IMR-90 (cell line): ENCODE data around the gene ADRA2A. TPM values are rescaled to one million over a fixed set of nuclear protein-coding genes. Genes with fewer than 3 reads are reported as not detected.

ENCODE experiments used
- ATAC-seq: fragments of 200-7000 bp; cut with Tn5 transposase; 2 replicates; pipeline ENCODE4 v1.9.1; 2020; ENCODE audit warnings: low read depth, mild to moderate bottlenecking, moderate library complexity
- BruUV-seq: library from RNA; stranded (reverse); fragments of 400-500 nt; replicated peaks from 2 replicates; lab custom pipeline; 2021; lab: Mats Ljungman, UMichigan
- CTCF ChIA-PET: fragments of 300-600 bp; formaldehyde crosslinking; extraction: SDS; loops from one replicate; lab custom pipeline; 2021; ENCODE audit warnings: antibody characterized with exemption; lab: Yijun Ruan, JAX
- POLR2A ChIA-PET: fragments of 300-600 bp; sonication (Branson Sonifier 250); formaldehyde crosslinking; loops from one replicate; lab custom pipeline; 2022; ENCODE audit warnings: antibody characterized with exemption; ENCODE audit not compliant: unreplicated experiment; lab: Charles Lee
- DNase-seq: peaks from one replicate; pipeline ENCODE4 v3.0.0; 2013
- H2AFZ ChIP-seq: replicated peaks from 2 replicates; pipeline ENCODE3; 2013; ENCODE audit warnings: low read length, mild to moderate bottlenecking; ENCODE audit not compliant: poor library complexity
- H2AK5ac ChIP-seq: 2 replicates; pipeline ENCODE4 v1.6.1; 2013; ENCODE audit warnings: low read depth, low read length, inconsistent platforms
- H2AK9ac ChIP-seq: replicated peaks from 2 replicates; pipeline ENCODE3; 2013; ENCODE audit warnings: mild to moderate bottlenecking, low read depth, low read length, moderate library complexity; ENCODE audit not compliant: poor library complexity
- H2BK120ac ChIP-seq: 2 replicates; pipeline ENCODE4 v1.6.1; 2013; ENCODE audit warnings: low read depth, low read length, inconsistent platforms
- H2BK15ac ChIP-seq: 3 replicates; pipeline ENCODE4 v1.6.1; 2013; ENCODE audit warnings: low read depth, low read length, inconsistent platforms
- H2BK20ac ChIP-seq: 2 replicates; pipeline ENCODE4 v1.6.1; 2013; ENCODE audit warnings: low read depth, mild to moderate bottlenecking, inconsistent platforms, low read length, moderate library complexity
- H2BK5ac ChIP-seq: 2 replicates; pipeline ENCODE4 v1.6.1; 2013; ENCODE audit warnings: mild to moderate bottlenecking, low read depth, low read length, inconsistent platforms; ENCODE audit not compliant: poor library complexity, severe bottlenecking
- H3K14ac ChIP-seq: replicated peaks from 2 replicates; pipeline ENCODE4 v1.6.1; 2013; ENCODE audit warnings: low read depth, low read length, inconsistent platforms
- H3K18ac ChIP-seq: 2 replicates; pipeline ENCODE4 v1.6.1; 2013; ENCODE audit warnings: low read depth, low read length, control low read depth
- H3K23ac ChIP-seq: 2 replicates; pipeline ENCODE4 v1.6.1; 2013; ENCODE audit warnings: low read depth, low read length, inconsistent platforms
- H3K27ac ChIP-seq: 2 replicates; pipeline ENCODE4 v1.5.1; 2013; ENCODE audit warnings: mild to moderate bottlenecking, control low read depth, low read length; ENCODE audit not compliant: insufficient read depth
- H3K27me3 ChIP-seq: 2 replicates; pipeline ENCODE4 v1.6.1; 2013; ENCODE audit warnings: low read length; ENCODE audit not compliant: control insufficient read depth, insufficient read depth
- H3K36me3 ChIP-seq: 2 replicates; pipeline ENCODE4 v1.6.1; 2013; ENCODE audit warnings: low read length, mixed read lengths; ENCODE audit not compliant: control insufficient read depth, insufficient read depth
- H3K4ac ChIP-seq: 2 replicates; pipeline ENCODE4 v1.6.1; 2013; ENCODE audit warnings: low read depth, low read length, inconsistent platforms
- H3K4me1 ChIP-seq: 2 replicates; pipeline ENCODE4 v1.6.1; 2013; ENCODE audit warnings: low read length, mixed read lengths; ENCODE audit not compliant: control insufficient read depth, insufficient read depth
- H3K4me2 ChIP-seq: 2 replicates; pipeline ENCODE4 v1.6.1; 2013; ENCODE audit warnings: low read depth, mild to moderate bottlenecking, control low read depth, low read length, moderate library complexity
- H3K4me3 ChIP-seq: 2 replicates; pipeline ENCODE4 v1.5.1; 2013; ENCODE audit warnings: low read depth, mild to moderate bottlenecking, control low read depth, low read length, moderate library complexity; ENCODE audit not compliant: insufficient read depth
- H3K56ac ChIP-seq: 2 replicates; pipeline ENCODE4 v1.6.1; 2013; ENCODE audit warnings: low read length, inconsistent platforms; ENCODE audit not compliant: insufficient read depth; ENCODE audit errors: extremely low read depth
- H3K79me1 ChIP-seq, 2 experiments: 2 replicates each; pipeline ENCODE4 v1.6.1; 2013; ENCODE audit warnings: low read length in 2 of 2, inconsistent platforms in 1 of 2, low read depth in 1 of 2
- H3K9ac ChIP-seq: 2 replicates; pipeline ENCODE4 v1.6.1; 2013; ENCODE audit warnings: low read depth, low read length, control low read depth
- H3K9me1 ChIP-seq: 2 replicates; pipeline ENCODE4 v1.6.1; 2013; ENCODE audit warnings: low read length, inconsistent platforms; ENCODE audit not compliant: insufficient read depth
- H3K9me3 ChIP-seq: 2 replicates; pipeline ENCODE4 v1.6.1; 2013; ENCODE audit warnings: low read length; ENCODE audit not compliant: control insufficient read depth, insufficient read depth
- H4K20me1 ChIP-seq: 2 replicates; pipeline ENCODE4 v1.6.1; 2013; ENCODE audit warnings: low read length, inconsistent platforms; ENCODE audit not compliant: insufficient read depth
- H4K5ac ChIP-seq: 2 replicates; pipeline ENCODE4 v1.6.1; 2013; ENCODE audit warnings: mild to moderate bottlenecking, low read depth, low read length, control low read depth
- H4K8ac ChIP-seq, 2 experiments: 2 replicates each; pipeline ENCODE4 v1.6.1; 2013; ENCODE audit warnings: low read depth in 2 of 2, low read length in 2 of 2, control low read depth in 1 of 2, inconsistent platforms in 1 of 2
- H4K91ac ChIP-seq: 2 replicates; pipeline ENCODE4 v1.6.1; 2013; ENCODE audit warnings: low read depth, low read length, inconsistent platforms; ENCODE audit not compliant: insufficient read depth
- CHD1 ChIP-seq: IDR thresholded peaks from 2 replicates; pipeline ENCODE4 v1.6.1; 2012; ENCODE audit warnings: low read depth, low read length, improper control_type of control experiment
- FOS ChIP-seq: fragments of 150-350 bp; IDR thresholded peaks from 2 replicates; pipeline ENCODE4 v1.6.1; 2016; ENCODE audit warnings: low read depth, low read length
- MAFK ChIP-seq: IDR thresholded peaks from 2 replicates; pipeline ENCODE4 v1.6.1; 2012; ENCODE audit warnings: low read depth, low read length, improper control_type of control experiment
- NFE2L2 ChIP-seq: fragments of 150-350 bp; IDR thresholded peaks from 2 replicates; pipeline ENCODE4 v1.6.1; 2016; ENCODE audit warnings: low read depth, mild to moderate bottlenecking, low read length
- POLR2A ChIP-seq: IDR thresholded peaks from 2 replicates; pipeline ENCODE4 v1.6.1; 2012; ENCODE audit warnings: mild to moderate bottlenecking, low read depth, low read length
- RAD21 ChIP-seq: IDR thresholded peaks from 2 replicates; pipeline ENCODE4 v1.6.1; 2012; ENCODE audit warnings: low read length, improper control_type of control experiment
- RCOR1 ChIP-seq: IDR thresholded peaks from 2 replicates; pipeline ENCODE4 v1.6.1; 2012; ENCODE audit warnings: mild to moderate bottlenecking, low read length, improper control_type of control experiment; ENCODE audit not compliant: insufficient replicate concordance
- RFX5 ChIP-seq: IDR thresholded peaks from 2 replicates; pipeline ENCODE4 v1.8.0; 2012; ENCODE audit warnings: low read depth, mild to moderate bottlenecking, low read length, moderate library complexity
- SMC3 ChIP-seq: fragments of 150-350 bp; IDR thresholded peaks from 2 replicates; pipeline ENCODE4 v1.6.1; 2016; ENCODE audit warnings: low read depth, mild to moderate bottlenecking, antibody characterized with exemption, low read length, moderate library complexity
- WGBS, 2 experiments: methylation state at CpG; one replicate each; pipeline versions ENCODE4 v1.1.5 to v1.1.7; 2013; ENCODE audit warnings: missing lambda C conversion rate in 2 of 2; ENCODE audit not compliant: insufficient read length in 1 of 2; ENCODE audit errors: extremely low coverage in 2 of 2; 5-methylcytosine and 5-hydroxymethylcytosine counted together
- dilution Hi-C: fragments of 300-500 bp; cut with HindIII; formaldehyde crosslinking; loops from one replicate; pipeline ENCODE4 v1.14.3; 2018; ENCODE audit warnings: low sequenced_read_pairs; ENCODE audit not compliant: unreplicated experiment
- in situ Hi-C: fragments of 300-500 bp; cut with MboI; formaldehyde crosslinking; loops from 3 replicates; pipeline ENCODE4 v1.14.3; 2019; ENCODE audit warnings: low sequenced_read_pairs, inconsistent platforms, mixed read lengths
- intact Hi-C: fragments of 100-400 bp; cut with micrococcal nuclease; formaldehyde crosslinking; loops from 2 replicates; pipeline ENCODE4 v1.10.0; 2022
- polyA plus RNA-seq, 3 experiments: library from polyadenylated mRNA; depleted of rRNA; stranded (reverse); fragments of >200 nt; gene quantifications; 2 replicates each; pipeline ENCODE4 v1.2.3, GENCODE V29; 2012; ENCODE audit warnings: low replicate concordance in 1 of 3
- total RNA-seq: library from RNA; depleted of rRNA; stranded (reverse); fragments of >200 nt; gene quantifications from 2 replicates; pipeline ENCODE4 v1.2.3, GENCODE V29; 2012
- TF ChIP-seq, protein P1 (sequence below): fragments of 150-350 bp; IDR thresholded peaks from 2 replicates; pipeline ENCODE4 v1.6.1; 2016; ENCODE audit warnings: low read depth, mild to moderate bottlenecking, low read length, moderate library complexity, borderline replicate concordance
- TF ChIP-seq, protein P2 (sequence below): fragments of 150-350 bp; IDR thresholded peaks from 2 replicates; pipeline ENCODE4 v1.6.1; 2017; ENCODE audit warnings: mild to moderate bottlenecking, antibody characterized with exemption, low read length, low read depth
- TF ChIP-seq, protein P3 (sequence below): conservative IDR thresholded peaks from 2 replicates; pipeline ENCODE4 v1.5.1; 2012; ENCODE audit warnings: mild to moderate bottlenecking, low read depth, low read length, improper control_type of control experiment

ADRA2A gene
- total and polyA plus RNA-seq, 2 of the 4 experiments (the other 2 are of a cell fraction) = not detected

DNA sequence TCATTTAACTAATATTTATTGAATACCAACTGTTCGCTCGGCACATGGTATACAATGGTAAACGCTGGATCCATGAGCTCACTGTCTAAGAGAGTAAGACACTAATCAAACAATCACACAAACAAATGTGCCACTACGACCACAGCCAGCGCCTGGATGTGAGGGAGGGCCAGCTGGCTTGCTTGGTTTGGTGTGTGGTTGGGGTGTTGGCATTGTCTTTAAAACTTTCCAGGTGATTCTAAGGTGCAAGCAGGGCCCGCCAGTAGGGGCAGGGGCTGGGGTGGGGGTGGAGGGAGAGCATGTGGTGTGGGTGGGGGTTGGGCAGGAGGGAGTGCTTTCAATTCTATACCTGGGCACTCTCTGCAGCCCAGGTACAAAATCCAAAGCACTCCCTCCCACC, 31.6 kb downstream of the ADRA2A start:
- Histone ChIP-seq H3K4me1 (no peaks in the 10 kb centered on the region), H3K23ac (no peak overlapping the region), H2BK15ac (no peak overlapping the region), H3K9ac (no peak overlapping the region), H3K9me1 (no peaks in the 10 kb centered on the region), H4K5ac (no peak overlapping the region), H2AFZ (no peak overlapping the region), H3K4ac (no peak overlapping the region), H2BK5ac (no peak overlapping the region), H3K18ac (no peak overlapping the region), H3K9me3 (no peaks in the 10 kb centered on the region), H3K4me2 (no peak overlapping the region), H2BK20ac (no peak overlapping the region), H4K91ac (no peak overlapping the region), H3K14ac (no peak overlapping the region), H4K8ac (no peak overlapping the region), H2BK120ac (no peak overlapping the region), H4K20me1 (no peaks in the 10 kb centered on the region), H3K4me3 (no peak overlapping the region), H3K56ac (no peak overlapping the region), H2AK9ac (no peak overlapping the region), H3K27me3 (no peaks in the 10 kb centered on the region), H2AK5ac (no peak overlapping the region), H3K27ac (no peak overlapping the region), H3K79me1 (no peaks in the 10 kb centered on the region), H3K36me3 (no peaks in the 10 kb centered on the region)
- ATAC-seq = no peak
- BruUV-seq = no TSS peak
- TF ChIP-seq POLR2A (no peak), SMC3 (no peak), NFE2L2 (no peak), RCOR1 (no peak), MAFK (no peak), FOS (no peak), RFX5 (no peak), RAD21 (no peak), CHD1 (no peak)
- TF ChIP-seq, protein P1, sequence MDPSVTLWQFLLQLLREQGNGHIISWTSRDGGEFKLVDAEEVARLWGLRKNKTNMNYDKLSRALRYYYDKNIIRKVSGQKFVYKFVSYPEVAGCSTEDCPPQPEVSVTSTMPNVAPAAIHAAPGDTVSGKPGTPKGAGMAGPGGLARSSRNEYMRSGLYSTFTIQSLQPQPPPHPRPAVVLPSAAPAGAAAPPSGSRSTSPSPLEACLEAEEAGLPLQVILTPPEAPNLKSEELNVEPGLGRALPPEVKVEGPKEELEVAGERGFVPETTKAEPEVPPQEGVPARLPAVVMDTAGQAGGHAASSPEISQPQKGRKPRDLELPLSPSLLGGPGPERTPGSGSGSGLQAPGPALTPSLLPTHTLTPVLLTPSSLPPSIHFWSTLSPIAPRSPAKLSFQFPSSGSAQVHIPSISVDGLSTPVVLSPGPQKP = no peak
- TF ChIP-seq, protein P2, sequence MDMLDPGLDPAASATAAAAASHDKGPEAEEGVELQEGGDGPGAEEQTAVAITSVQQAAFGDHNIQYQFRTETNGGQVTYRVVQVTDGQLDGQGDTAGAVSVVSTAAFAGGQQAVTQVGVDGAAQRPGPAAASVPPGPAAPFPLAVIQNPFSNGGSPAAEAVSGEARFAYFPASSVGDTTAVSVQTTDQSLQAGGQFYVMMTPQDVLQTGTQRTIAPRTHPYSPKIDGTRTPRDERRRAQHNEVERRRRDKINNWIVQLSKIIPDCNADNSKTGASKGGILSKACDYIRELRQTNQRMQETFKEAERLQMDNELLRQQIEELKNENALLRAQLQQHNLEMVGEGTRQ = no peak
- TF ChIP-seq, protein P3, sequence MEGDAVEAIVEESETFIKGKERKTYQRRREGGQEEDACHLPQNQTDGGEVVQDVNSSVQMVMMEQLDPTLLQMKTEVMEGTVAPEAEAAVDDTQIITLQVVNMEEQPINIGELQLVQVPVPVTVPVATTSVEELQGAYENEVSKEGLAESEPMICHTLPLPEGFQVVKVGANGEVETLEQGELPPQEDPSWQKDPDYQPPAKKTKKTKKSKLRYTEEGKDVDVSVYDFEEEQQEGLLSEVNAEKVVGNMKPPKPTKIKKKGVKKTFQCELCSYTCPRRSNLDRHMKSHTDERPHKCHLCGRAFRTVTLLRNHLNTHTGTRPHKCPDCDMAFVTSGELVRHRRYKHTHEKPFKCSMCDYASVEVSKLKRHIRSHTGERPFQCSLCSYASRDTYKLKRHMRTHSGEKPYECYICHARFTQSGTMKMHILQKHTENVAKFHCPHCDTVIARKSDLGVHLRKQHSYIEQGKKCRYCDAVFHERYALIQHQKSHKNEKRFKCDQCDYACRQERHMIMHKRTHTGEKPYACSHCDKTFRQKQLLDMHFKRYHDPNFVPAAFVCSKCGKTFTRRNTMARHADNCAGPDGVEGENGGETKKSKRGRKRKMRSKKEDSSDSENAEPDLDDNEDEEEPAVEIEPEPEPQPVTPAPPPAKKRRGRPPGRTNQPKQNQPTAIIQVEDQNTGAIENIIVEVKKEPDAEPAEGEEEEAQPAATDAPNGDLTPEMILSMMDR = no peak
- intact Hi-C loops (no loop called here), dilution Hi-C loops (no loop called here), in situ Hi-C loops (no loop called here)
- ChIA-PET CTCF (no interaction called here), POLR2A (no interaction called here)
- DNase-seq = no peak
- WGBS, 2 experiments = no CpG with 5 or more reads among the region's 6 CpGs
